Colonic mucosa (tissue), 4 donors: ENCODE results near the gene PSMB2. TPM values are rescaled to one million over a fixed set of nuclear protein-coding genes. Genes with fewer than 3 reads are reported as not detected.

Source experiments
- DNase-seq: peaks from one replicate; pipeline ENCODE4 v3.0.0-alpha.2; 2020
- H3K27ac ChIP-seq: fragments of 200-600 bp; one replicate; pipeline ENCODE4 v1.8.0; 2021
- H3K27me3 ChIP-seq: fragments of 200-600 bp; one replicate; pipeline ENCODE4 v1.8.0; 2021
- H3K36me3 ChIP-seq: fragments of 200-600 bp; one replicate; pipeline ENCODE4 v1.8.0; 2021
- H3K4me1 ChIP-seq: fragments of 200-600 bp; one replicate; pipeline ENCODE4 v1.8.0; 2021; ENCODE audit warnings: mild to moderate bottlenecking
- H3K4me3 ChIP-seq: fragments of 200-600 bp; one replicate; pipeline ENCODE4 v1.8.0; 2021
- H3K9ac ChIP-seq, 2 donors: one replicate each; pipeline ENCODE4 v1.7.0; 2013; ENCODE audit warnings: control low read depth in 2 of 2, low read depth in 2 of 2, low read length in 2 of 2
- H3K9me3 ChIP-seq: fragments of 200-600 bp; one replicate; pipeline ENCODE4 v1.8.0; 2021
- CTCF ChIP-seq: fragments of 200-600 bp; IDR thresholded peaks from one replicate; pipeline ENCODE4 v1.8.0; 2022; ENCODE audit warnings: antibody characterized with exemption, mild to moderate bottlenecking
- intact Hi-C: fragments of 100-400 bp; cut with DNase I; formaldehyde crosslinking; loops from one replicate; pipeline ENCODE4 v1.14.1; 2022
- total RNA-seq, 2 donors: library from RNA; stranded (reverse); fragmentation: NEBNext Ultra II Directional in 1 of 2; extraction: Animal tissue kit (Norgen Biotek cat#: 25700) in 1 of 2; gene quantifications; one replicate each; pipeline ENCODE4 v1.2.1, GENCODE V29; 2021
- donor health status: healthy.
- donor health status: DM: no; HTN: no; CAD: no.
- donor health status: DM: no; HTN: no; CAD: no.

Gene PSMB2
- total RNA-seq, 2 donors from 2014 or later, result 48.4 to 73.9 TPM

GRCh38 chr1:35656863-35657232 is 15.5 kb upstream of the PSMB2 start:
- no peaks in the 10 kb centered on the region for H3K4me1 ChIP-seq
- H3K4me3 ChIP-seq, result no peak overlapping the region
- no peak for DNase-seq
- TF ChIP-seq CTCF, result no peak
- intact Hi-C loops, result no loop called here
- H3K9ac ChIP-seq, result no peak overlapping the region
- no peaks in the 10 kb centered on the region for H3K27me3 ChIP-seq
- no peaks in the 10 kb centered on the region for H3K9me3 ChIP-seq
- H3K36me3 ChIP-seq, result no peaks in the 10 kb centered on the region
- no peak overlapping the region for H3K27ac ChIP-seq

- no peak overlapping the region for H3K4me3 ChIP-seq
- TF ChIP-seq CTCF, result no peak
- H3K27me3 ChIP-seq, result no peaks in the 10 kb centered on the region
- H3K9ac ChIP-seq, result no peak overlapping the region
- H3K27ac ChIP-seq, result no peak overlapping the region
- intact Hi-C loops, result no loop called here
- no peaks in the 10 kb centered on the region for H3K9me3 ChIP-seq
- no peaks in the 10 kb centered on the region for H3K36me3 ChIP-seq
- no peak for DNase-seq
- no peaks in the 10 kb centered on the region for H3K4me1 ChIP-seq
Measured at GRCh38 chr1:35656148-35656862, 15.0 kb upstream of the PSMB2 start.

GRCh38 chr1:35655196-35655595 is 13.9 kb upstream of the PSMB2 start:
- no peak for TF ChIP-seq CTCF
- no peaks in the 10 kb centered on the region for H3K4me1 ChIP-seq

GRCh38 chr1:35650416-35650815 is 9.1 kb upstream of the PSMB2 start:
- no peak for DNase-seq
- Histone ChIP-seq H3K9ac (no peak overlapping the region), H3K27me3 (no peaks in the 10 kb centered on the region), H3K27ac (no peak overlapping the region), H3K36me3 (no peaks in the 10 kb centered on the region), H3K4me1 (no peaks in the 10 kb centered on the region), H3K4me3 (no peak overlapping the region), H3K9me3 (no peaks in the 10 kb centered on the region)
- TF ChIP-seq CTCF, result no peak
- intact Hi-C loops, result no loop called here

More at GRCh38 chr1:35655196-35655595, 13.9 kb upstream of the PSMB2 start:
- no peaks in the 10 kb centered on the region for H3K27me3 ChIP-seq
- no peak overlapping the region for H3K4me3 ChIP-seq
- no peak overlapping the region for H3K9ac ChIP-seq
- intact Hi-C loops, result no loop called here
- no peak overlapping the region for H3K27ac ChIP-seq
- no peak for DNase-seq
- H3K9me3 ChIP-seq, result no peaks in the 10 kb centered on the region
- H3K36me3 ChIP-seq, result no peaks in the 10 kb centered on the region

GRCh38 chr1:35646043-35646442 is 4.7 kb upstream of the PSMB2 start:
- DNase-seq, result no peak
- no peak for TF ChIP-seq CTCF
- no peak overlapping the region for H3K27ac ChIP-seq
- H3K9me3 ChIP-seq, result no peaks in the 10 kb centered on the region
- no peaks in the 10 kb centered on the region for H3K27me3 ChIP-seq
- no peaks in the 10 kb centered on the region for H3K36me3 ChIP-seq
- intact Hi-C loops, result no loop called here
- H3K4me1 ChIP-seq, result no peaks in the 10 kb centered on the region
- H3K4me3 ChIP-seq, result no peak overlapping the region
- H3K9ac ChIP-seq, result no peak overlapping the region
